Endodermal cell (in vitro differentiated cells): ENCODE results near the gene TIMM10. TPM values are rescaled to one million over a fixed set of nuclear protein-coding genes. Genes with fewer than 3 reads are reported as not detected.

Experiments
- DNase-seq: peaks from one replicate; pipeline ENCODE4 v3.0.0-alpha.2; 2017
- H3K27ac ChIP-seq: 2 replicates; pipeline ENCODE4 v1.5.1; 2013; ENCODE audit warnings: mild to moderate bottlenecking, low read depth, low read length, moderate library complexity
- H3K27me3 ChIP-seq: 2 replicates; pipeline ENCODE4 v1.6.1; 2013; ENCODE audit warnings: mild to moderate bottlenecking, low read length, moderate library complexity; ENCODE audit not compliant: insufficient read depth, control insufficient read depth, poor library complexity, severe bottlenecking
- H3K36me3 ChIP-seq: 2 replicates; pipeline ENCODE4 v1.7.0; 2013; ENCODE audit warnings: mild to moderate bottlenecking, low read length, moderate library complexity; ENCODE audit not compliant: control insufficient read depth, insufficient read depth
- H3K4me1 ChIP-seq: one replicate; pipeline ENCODE4 v1.7.0; 2013; ENCODE audit warnings: low read length; ENCODE audit not compliant: control insufficient read depth, insufficient read depth
- H3K4me3 ChIP-seq: 2 replicates; pipeline ENCODE4 v1.5.1; 2013; ENCODE audit warnings: mild to moderate bottlenecking, low read length, moderate library complexity
- H3K9ac ChIP-seq: 2 replicates; pipeline ENCODE4 v1.6.1; 2013; ENCODE audit warnings: mild to moderate bottlenecking, low read length, moderate library complexity; ENCODE audit not compliant: poor library complexity, severe bottlenecking; ENCODE audit errors: extremely low read depth
- H3K9me3 ChIP-seq: 2 replicates; pipeline ENCODE4 v1.6.1; 2013; ENCODE audit warnings: mild to moderate bottlenecking, low read length, moderate library complexity; ENCODE audit not compliant: control insufficient read depth
- H3K27ac Mint-ChIP-seq: 2 replicates; pipeline ENCODE4 v1.8.0; 2020; ENCODE audit warnings: mixed read lengths
- H3K27me3 Mint-ChIP-seq: 2 replicates; pipeline ENCODE4 v1.8.0; 2021; ENCODE audit warnings: mild to moderate bottlenecking, mixed read lengths; ENCODE audit not compliant: insufficient read depth
- H3K36me3 Mint-ChIP-seq: 2 replicates; pipeline ENCODE4 v1.8.0; 2020; ENCODE audit warnings: low read depth, mixed read lengths
- H3K4me1 Mint-ChIP-seq: 2 replicates; pipeline ENCODE4 v1.8.0; 2020; ENCODE audit warnings: mixed read lengths
- H3K4me3 Mint-ChIP-seq: 2 replicates; pipeline ENCODE4 v1.8.0; 2020; ENCODE audit warnings: mild to moderate bottlenecking, moderate library complexity, mixed read lengths
- H3K9me3 Mint-ChIP-seq: 2 replicates; pipeline ENCODE4 v1.8.0; 2020; ENCODE audit warnings: mild to moderate bottlenecking, mixed read lengths
- WGBS, 2 experiments: methylation state at CpG; one replicate each; pipeline versions ENCODE4 v1.1.5 to v1.1.7; 2013; ENCODE audit warnings: missing lambda C conversion rate in 2 of 2, mixed read lengths in 1 of 2; ENCODE audit not compliant: insufficient coverage in 1 of 2, insufficient read length in 1 of 2; 5-methylcytosine and 5-hydroxymethylcytosine counted together
- total RNA-seq, 2 donors: library from RNA; stranded (reverse); fragmentation: NEBNext Ultra II Directional in 1 of 2; extraction: Animal tissue kit (Norgen Biotek cat#: 25700) in 1 of 2; gene quantifications; 2 replicates in 1 of 2; 3 replicates in 1 of 2; pipeline ENCODE4 v1.2.1, GENCODE V29; 2021
- TF ChIP-seq, protein P1 (sequence below): fragments of 200-600 bp; sonication (generic); conservative IDR thresholded peaks from 2 replicates; pipeline ENCODE4 v1.5.0; 2021; ENCODE audit warnings: antibody characterized with exemption, mild to moderate bottlenecking

Gene TIMM10
- total RNA-seq, 2 donors from 2014 or later: 77.4 to 79.8 TPM

DNA sequence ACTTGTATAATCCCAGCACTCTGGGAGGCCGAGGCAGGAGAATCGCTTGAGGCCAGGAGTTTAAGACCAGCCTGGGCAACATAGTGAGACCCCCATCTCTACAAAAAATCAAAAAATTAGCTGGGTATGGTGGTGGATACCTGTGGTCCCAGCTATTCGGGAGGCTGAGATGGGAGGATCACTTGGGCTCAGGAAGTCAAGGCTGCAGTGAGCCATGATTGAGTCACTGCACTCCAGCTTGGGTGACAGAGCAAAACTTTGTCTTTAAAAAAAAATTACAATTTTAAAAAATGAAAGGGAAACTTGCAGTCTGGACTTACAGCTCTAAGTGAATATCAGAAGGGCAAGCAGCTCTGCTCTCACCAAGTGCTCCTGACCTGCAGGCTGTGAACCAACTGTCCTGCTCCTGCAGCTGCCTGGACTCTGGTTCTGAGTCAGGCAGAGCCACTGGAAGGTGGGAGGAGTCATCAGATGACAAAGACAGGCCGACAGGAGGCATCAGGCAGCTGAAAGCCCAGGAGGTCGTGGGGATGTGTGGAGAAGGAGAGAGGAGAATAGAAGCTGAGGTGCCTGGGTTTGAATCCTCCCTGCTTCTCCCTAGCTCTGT, 16.4 kb upstream of the TIMM10 start:
- peaks cover 15% of the 10 kb centered on the region for H3K27me3 Mint-ChIP-seq
- H3K4me3 ChIP-seq: no peak overlapping the region
- H3K27me3 ChIP-seq: no peaks in the 10 kb centered on the region
- H3K36me3 Mint-ChIP-seq: no peaks in the 10 kb centered on the region
- H3K9me3 Mint-ChIP-seq: no peaks in the 10 kb centered on the region
- TF ChIP-seq, protein P1, sequence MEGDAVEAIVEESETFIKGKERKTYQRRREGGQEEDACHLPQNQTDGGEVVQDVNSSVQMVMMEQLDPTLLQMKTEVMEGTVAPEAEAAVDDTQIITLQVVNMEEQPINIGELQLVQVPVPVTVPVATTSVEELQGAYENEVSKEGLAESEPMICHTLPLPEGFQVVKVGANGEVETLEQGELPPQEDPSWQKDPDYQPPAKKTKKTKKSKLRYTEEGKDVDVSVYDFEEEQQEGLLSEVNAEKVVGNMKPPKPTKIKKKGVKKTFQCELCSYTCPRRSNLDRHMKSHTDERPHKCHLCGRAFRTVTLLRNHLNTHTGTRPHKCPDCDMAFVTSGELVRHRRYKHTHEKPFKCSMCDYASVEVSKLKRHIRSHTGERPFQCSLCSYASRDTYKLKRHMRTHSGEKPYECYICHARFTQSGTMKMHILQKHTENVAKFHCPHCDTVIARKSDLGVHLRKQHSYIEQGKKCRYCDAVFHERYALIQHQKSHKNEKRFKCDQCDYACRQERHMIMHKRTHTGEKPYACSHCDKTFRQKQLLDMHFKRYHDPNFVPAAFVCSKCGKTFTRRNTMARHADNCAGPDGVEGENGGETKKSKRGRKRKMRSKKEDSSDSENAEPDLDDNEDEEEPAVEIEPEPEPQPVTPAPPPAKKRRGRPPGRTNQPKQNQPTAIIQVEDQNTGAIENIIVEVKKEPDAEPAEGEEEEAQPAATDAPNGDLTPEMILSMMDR: peak; percentile 44
- H3K9ac ChIP-seq: no peak overlapping the region
- peak; percentile 84 for DNase-seq
- H3K36me3 ChIP-seq: no peaks in the 10 kb centered on the region
- 50 to 65% methylated on average over 2 to 5 of the region's 5 CpGs for WGBS, 2 experiments
- H3K27ac ChIP-seq: no peak overlapping the region
- H3K4me3 Mint-ChIP-seq: no peak overlapping the region
- peaks cover 8% of the 10 kb centered on the region for H3K4me1 ChIP-seq
- peak overlapping the region; percentile 82 for H3K27ac Mint-ChIP-seq
- peaks cover 21% of the 10 kb centered on the region for H3K4me1 Mint-ChIP-seq
- H3K9me3 ChIP-seq: no peaks in the 10 kb centered on the region

DNA sequence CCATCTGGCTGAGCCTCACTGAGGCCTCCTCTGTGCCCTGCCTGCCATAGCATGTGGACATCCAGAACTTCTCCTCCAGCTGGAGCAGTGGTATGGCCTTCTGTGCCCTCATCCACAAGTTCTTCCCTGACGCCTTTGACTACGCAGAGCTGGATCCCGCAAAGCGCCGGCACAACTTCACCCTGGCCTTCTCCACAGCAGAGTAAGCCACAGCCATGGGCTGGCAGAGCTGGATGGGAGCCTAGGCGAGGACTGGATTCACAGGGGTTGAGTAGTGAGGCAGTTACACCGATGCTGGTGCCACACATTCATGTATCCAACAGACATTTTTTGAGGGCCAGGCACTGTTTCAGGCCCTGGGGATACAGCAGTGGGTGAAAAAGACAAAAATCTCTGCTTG, 15.9 kb upstream of the TIMM10 start:
- Histone ChIP-seq H3K9ac (no peak overlapping the region), H3K4me1 (peaks cover 8% of the 10 kb centered on the region), H3K36me3 (no peaks in the 10 kb centered on the region), H3K27me3 (no peaks in the 10 kb centered on the region), H3K4me3 (no peak overlapping the region), H3K27ac (no peak overlapping the region), H3K9me3 (no peaks in the 10 kb centered on the region)
- Mint-ChIP-seq H3K4me3 (no peak overlapping the region), H3K36me3 (no peaks in the 10 kb centered on the region), H3K9me3 (no peaks in the 10 kb centered on the region), H3K4me1 (peaks cover 21% of the 10 kb centered on the region), H3K27me3 (peaks cover 15% of the 10 kb centered on the region), H3K27ac (no peak overlapping the region)
- no peak for DNase-seq
- WGBS, 2 experiments: 96 to 100% methylated on average over 2 to 7 of the region's 7 CpGs
- TF ChIP-seq, protein P1: no peak

DNA sequence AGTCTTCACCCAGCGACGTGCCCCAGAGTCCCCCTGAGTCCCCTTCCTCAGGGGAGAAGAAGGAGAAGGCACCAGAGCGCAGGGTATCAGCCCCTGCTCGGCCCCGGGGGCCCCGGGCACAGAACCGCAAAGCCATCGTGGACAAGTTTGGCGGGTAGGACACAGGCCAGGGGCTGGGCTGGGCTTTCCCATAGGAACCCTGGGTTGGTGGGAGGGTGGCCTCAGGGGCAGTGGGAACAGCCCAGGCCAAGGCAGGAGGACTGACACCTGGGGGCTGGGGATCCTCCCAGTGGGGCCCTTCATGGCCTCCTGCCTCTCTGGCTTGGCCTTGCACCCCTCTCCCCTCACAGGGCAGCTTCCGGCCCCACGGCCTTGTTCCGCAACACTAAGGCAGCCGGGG, 15.3 kb upstream of the TIMM10 start:
- peaks cover 8% of the 10 kb centered on the region for H3K4me1 ChIP-seq
- no peak overlapping the region for H3K27ac ChIP-seq
- Mint-ChIP-seq H3K9me3 (no peaks in the 10 kb centered on the region), H3K4me1 (peaks cover 21% of the 10 kb centered on the region), H3K27ac (no peak overlapping the region), H3K36me3 (no peaks in the 10 kb centered on the region), H3K27me3 (peaks cover 15% of the 10 kb centered on the region), H3K4me3 (no peak overlapping the region)
- H3K9ac ChIP-seq: no peak overlapping the region
- no peaks in the 10 kb centered on the region for H3K9me3 ChIP-seq
- H3K4me3 ChIP-seq: no peak overlapping the region
- no peak for DNase-seq
- H3K27me3 ChIP-seq: no peaks in the 10 kb centered on the region
- TF ChIP-seq, protein P1: no peak
- WGBS, 2 experiments: 89 to 100% methylated on average over 4 to 13 of the region's 13 CpGs
- no peaks in the 10 kb centered on the region for H3K36me3 ChIP-seq
